HuH-7 (cell line): ENCODE results near the gene FAM153A.
"Not testable (repeated sequence)": the region's sequence is repeated elsewhere in the genome, so short reads cannot be mapped to it uniquely, and the experiment has no call there.

Experiments used
- DNase-seq: peaks from one replicate; pipeline ENCODE4 v3.0.0; 2011; ENCODE audit warnings: low spot score

FAM153A gene

GRCh38 chr5:177724858-177725257, 57.8 kb downstream of the FAM153A start:
- not testable (repeated sequence) for DNase-seq

DNA sequence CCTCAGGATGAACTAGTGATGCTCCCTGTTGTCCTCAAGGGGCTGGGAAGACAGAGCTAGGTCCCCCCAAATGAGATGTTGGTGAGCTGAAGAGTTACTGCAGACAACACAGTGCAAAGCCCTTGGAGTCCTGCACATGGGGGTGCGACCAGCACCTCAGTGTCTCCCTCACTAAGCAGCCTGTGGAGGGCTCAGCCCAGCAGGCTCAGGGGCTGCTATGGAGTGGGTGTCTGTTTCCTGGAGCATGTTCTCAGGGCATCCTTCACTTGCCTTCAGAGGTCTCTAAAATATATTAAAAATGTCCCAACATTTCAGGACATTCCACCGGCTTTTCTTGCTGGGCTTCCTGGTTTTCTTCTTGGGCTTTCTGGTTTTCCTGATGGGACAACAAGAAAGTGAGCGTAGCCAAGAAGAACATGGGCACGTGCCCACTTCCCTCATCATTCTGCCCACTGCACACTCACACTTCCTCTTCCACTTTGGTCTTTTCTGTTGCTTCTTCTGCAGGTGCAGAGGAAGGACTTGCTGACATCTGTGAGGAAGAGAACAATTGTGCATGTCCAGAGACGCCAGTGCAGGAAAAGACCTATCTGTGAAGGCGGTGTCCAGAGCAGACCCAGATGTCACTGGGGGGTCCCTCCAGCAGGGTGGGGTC, 58.7 kb downstream of the FAM153A start:
- DNase-seq, result not testable (repeated sequence)

DNA sequence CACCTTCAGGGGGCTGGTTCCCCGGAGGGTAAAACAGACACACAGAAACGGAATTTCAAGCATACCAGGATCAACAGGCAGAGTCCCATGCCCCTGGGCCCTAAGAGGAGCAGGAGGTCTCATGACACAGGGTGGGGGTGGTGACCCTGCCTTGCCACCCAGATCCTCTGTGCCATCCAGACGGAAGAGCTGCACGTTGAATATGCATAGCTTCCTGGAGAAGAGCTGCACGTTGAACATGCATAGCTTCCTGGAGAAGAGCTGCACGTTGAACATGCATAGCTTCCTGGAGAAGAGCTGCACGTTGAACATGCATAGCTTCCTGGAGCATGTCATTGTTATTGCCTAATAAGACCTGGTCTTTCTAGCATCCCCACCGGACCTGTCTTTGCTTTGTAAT, 59.9 kb downstream of the FAM153A start:
- not testable (repeated sequence) for DNase-seq

GRCh38 chr5:177719989-177720388, 62.7 kb downstream of the FAM153A start:
- DNase-seq, result not testable (repeated sequence)

DNA sequence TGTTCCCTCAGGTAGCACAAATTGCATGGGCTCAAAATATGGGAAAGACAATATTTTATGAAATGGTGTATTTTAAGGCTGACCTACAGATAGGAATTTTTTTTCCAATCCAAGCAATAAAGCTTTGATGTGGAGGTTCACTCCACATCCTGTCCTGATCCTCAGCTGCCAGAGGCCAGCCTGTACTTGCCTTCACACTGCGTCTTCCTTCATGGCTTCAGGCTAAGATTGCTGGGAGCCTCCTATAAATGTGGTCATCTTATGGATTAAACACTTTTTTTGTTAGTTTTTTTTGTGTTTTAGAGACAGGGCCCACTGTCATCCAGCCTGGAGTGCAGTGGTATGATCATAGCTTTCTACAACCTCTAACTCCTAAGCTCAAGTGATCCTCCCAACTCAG, 67.3 kb downstream of the FAM153A start:
- DNase-seq, result not testable (repeated sequence)

DNA sequence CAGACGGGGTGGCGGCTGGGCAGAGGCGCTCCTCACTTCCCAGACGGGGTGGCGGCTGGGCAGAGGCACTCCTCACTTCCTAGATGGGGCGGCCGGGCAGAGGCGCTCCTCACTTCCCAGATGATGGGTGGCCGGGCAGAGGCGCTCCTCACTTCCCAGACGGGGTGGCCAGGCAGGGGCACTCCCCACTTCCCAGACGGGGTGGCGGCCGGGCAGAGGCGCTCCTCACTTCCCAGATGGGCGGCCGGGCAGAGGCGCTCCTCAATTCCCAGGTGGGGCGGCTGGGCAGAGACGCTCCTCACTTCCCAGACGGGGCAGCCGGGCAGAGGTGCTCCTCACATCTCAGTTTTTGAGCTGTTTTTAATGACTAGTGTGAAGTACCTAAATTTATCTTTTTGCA, 86.6 kb downstream of the FAM153A start:
- not testable (repeated sequence) for DNase-seq

- not testable (repeated sequence) for DNase-seq
Measured at GRCh38 chr5:177695356-177695930, 87.3 kb downstream of the FAM153A start.

GRCh38 chr5:177694518-177694835, 88.2 kb downstream of the FAM153A start:
- DNase-seq, result not testable (repeated sequence)

DNA sequence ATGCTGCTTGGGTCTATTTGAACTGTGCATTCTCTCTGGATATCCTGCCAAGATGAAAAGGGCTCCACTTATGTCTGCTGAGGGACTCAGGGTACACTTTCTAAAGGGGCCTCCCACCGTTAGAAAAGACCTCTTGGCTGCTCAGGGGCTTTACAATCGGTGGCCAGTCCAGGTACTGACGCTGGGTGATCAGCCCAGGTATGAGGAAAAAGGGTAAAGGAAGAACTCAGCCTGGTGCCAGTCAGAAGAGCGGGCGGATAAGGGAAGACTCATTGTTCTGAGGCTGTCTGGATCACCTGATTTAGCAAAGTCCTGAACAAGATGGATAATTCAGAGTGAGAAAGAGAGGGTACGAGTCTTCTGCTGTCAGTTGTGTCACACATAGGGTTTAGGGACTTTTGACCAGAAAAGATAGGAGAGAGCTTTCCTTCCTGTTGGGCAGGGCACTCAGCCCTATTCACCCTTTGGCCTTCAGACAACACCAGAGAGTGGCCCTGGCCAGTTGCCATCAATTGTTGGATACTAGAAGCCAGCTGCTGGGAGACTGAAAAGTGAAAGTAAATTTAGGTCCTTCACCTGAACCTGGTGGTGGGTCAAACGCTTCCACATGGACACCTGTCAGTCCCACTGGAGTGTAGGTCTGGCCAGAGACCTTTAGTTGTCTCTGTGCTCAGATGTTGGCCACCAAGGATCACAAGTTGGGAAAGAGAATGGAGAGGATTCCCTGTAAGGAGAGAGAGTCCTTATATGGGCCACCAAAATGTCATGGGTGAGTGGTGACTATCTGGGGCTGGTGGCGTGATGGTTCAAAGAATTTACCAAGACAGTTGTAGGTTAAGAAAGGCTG, 88.8 kb downstream of the FAM153A start:
- not testable (repeated sequence) for DNase-seq

DNA sequence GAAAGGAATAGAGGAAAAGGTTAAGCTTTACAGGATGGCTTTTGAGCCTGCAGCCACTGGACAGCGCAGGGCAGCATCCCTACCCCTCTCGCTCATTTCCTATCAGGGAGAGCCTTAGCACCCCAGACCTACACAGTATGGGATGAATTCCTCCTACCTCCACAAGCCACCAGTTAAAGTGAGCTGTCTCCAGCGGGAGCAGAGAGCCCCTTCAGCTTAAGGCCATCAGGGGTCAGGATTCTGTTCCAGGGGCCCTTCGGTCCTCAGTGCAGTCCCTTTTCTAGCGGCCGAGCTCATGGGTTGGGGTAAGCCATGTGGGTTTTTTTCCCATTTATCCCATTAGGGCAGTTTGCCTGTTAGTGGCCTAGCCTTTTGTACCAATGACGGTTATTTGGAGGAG, 89.7 kb downstream of the FAM153A start:
- not testable (repeated sequence) for DNase-seq

GRCh38 chr5:177692507-177692906, 90.2 kb downstream of the FAM153A start:
- DNase-seq, result not testable (repeated sequence)

GRCh38 chr5:177689011-177689610, 93.6 kb downstream of the FAM153A start:
- DNase-seq, result not testable (repeated sequence)

DNA sequence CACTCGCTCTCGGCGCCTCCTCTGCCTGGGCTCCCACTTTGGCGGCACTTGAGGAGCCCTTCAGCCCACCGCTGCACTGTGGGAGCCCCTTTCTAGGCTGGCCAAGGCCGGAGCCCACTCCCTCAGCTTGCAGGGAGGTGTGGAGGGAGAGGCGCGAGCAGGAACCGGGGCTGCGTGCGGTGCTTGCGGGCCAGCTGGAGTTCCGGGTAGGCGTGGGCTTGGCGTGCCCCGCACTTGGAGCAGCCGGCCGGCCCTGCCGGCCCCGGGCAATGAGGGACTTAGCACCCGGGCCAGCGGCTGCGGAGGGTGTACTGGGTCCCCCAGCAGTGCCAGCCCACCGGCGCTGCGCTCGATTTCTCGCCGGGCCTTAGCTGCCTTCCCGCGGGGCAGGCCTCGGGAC, 94.6 kb downstream of the FAM153A start:
- DNase-seq, result not testable (repeated sequence)

DNA sequence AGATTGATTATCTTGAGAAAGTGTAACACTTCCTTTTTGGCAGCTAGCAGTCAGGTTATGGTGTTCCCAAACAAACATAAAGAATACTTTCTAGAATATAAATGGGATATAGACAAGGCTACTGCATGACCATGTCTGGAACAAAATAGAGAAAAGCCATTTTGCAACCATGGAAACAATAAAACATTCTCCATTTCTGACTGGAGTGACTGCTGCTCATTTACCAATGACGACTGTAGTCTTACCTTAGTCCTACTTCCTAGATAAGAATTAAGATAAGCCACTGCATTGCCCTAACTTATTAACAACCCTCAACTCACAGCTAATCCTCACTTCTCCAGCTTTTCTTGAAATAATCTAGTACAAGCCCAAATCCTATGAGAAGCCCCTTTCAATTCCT, 100.8 kb downstream of the FAM153A start:
- DNase-seq, result not testable (repeated sequence)
